GM23248 (cell line): ENCODE measurements around the gene CCSAP. TPM values are rescaled to one million over a fixed set of nuclear protein-coding genes. Genes with fewer than 3 reads are reported as not detected.

ENCODE experiments used
- DNase-seq: peaks from one replicate; pipeline ENCODE4 v3.0.0-alpha.2; 2015
- H2AFZ ChIP-seq: fragments of 200-600 bp; sonication (generic); 2 replicates; pipeline ENCODE4 v1.6.1; 2016; ENCODE audit warnings: antibody characterized with exemption
- H3F3A ChIP-seq: fragments of 200-600 bp; sonication (generic); 2 replicates; pipeline ENCODE4 v1.6.1; 2016; ENCODE audit warnings: mild to moderate bottlenecking, antibody characterized with exemption, mixed run types; ENCODE audit not compliant: insufficient read depth
- H3K27ac ChIP-seq: fragments of 200-600 bp; sonication (generic); 2 replicates; pipeline ENCODE4 v1.5.1; 2016; ENCODE audit warnings: mild to moderate bottlenecking
- H3K27me3 ChIP-seq: fragments of 200-600 bp; sonication (generic); replicated peaks from 2 replicates; pipeline ENCODE4 v1.6.1; 2016; ENCODE audit warnings: mild to moderate bottlenecking; ENCODE audit not compliant: insufficient read depth
- H3K36me3 ChIP-seq: fragments of 200-600 bp; sonication (generic); 2 replicates; pipeline ENCODE4 v1.6.1; 2016; ENCODE audit warnings: low read depth, mild to moderate bottlenecking
- H3K4me1 ChIP-seq: fragments of 200-600 bp; sonication (generic); 2 replicates; pipeline ENCODE4 v1.6.1; 2016; ENCODE audit warnings: mild to moderate bottlenecking; ENCODE audit not compliant: insufficient read depth
- H3K4me2 ChIP-seq: fragments of 200-600 bp; sonication (generic); one replicate; pipeline ENCODE4 v1.6.1; 2016; ENCODE audit warnings: mild to moderate bottlenecking; ENCODE audit not compliant: unreplicated experiment
- H3K4me3 ChIP-seq: fragments of 200-600 bp; sonication (generic); 2 replicates; pipeline ENCODE4 v1.5.1; 2016; ENCODE audit warnings: mild to moderate bottlenecking
- H3K79me2 ChIP-seq: fragments of 200-600 bp; sonication (generic); 2 replicates; pipeline ENCODE4 v1.6.1; 2016; ENCODE audit warnings: mild to moderate bottlenecking; ENCODE audit not compliant: insufficient read depth
- H3K9ac ChIP-seq: fragments of 200-600 bp; sonication (generic); 2 replicates; pipeline ENCODE4 v1.6.1; 2016; ENCODE audit warnings: mild to moderate bottlenecking
- H3K9me2 ChIP-seq: fragments of 200-600 bp; sonication (generic); 2 replicates; pipeline ENCODE4 v1.6.1; 2016; ENCODE audit warnings: mixed run types, mild to moderate bottlenecking, moderate library complexity; ENCODE audit not compliant: insufficient read depth
- H3K9me3 ChIP-seq: fragments of 200-600 bp; sonication (generic); one replicate; pipeline ENCODE4 v1.6.1; 2017; ENCODE audit warnings: low read depth
- H4K20me1 ChIP-seq: fragments of 200-600 bp; sonication (generic); 2 replicates; pipeline ENCODE4 v1.6.0; 2016; ENCODE audit not compliant: insufficient read depth
- EZH2 ChIP-seq: fragments of 200-600 bp; sonication (generic); IDR thresholded peaks from 2 replicates; pipeline ENCODE4 v1.6.1; 2018; ENCODE audit warnings: antibody characterized with exemption, mild to moderate bottlenecking; ENCODE audit not compliant: insufficient read depth, poor library complexity, severe bottlenecking
- EZH2phosphoT487 ChIP-seq: fragments of 200-600 bp; sonication (generic); IDR thresholded peaks from 2 replicates; pipeline ENCODE4 v1.6.1; 2018; ENCODE audit warnings: antibody characterized with exemption, moderate library complexity, mild to moderate bottlenecking, low read depth; ENCODE audit not compliant: insufficient read depth
- WGBS, 2 experiments: methylation state at CpG; one replicate each; pipeline ENCODE4 v1.1.6; 2015 to 2017; ENCODE audit warnings: low lambda C conversion rate in 2 of 2, low coverage in 1 of 2; ENCODE audit errors: missing lambda C conversion rate in 2 of 2; 5-methylcytosine and 5-hydroxymethylcytosine counted together
- in situ Hi-C: fragments of 300-500 bp; cut with MboI; formaldehyde crosslinking; loops from 2 replicates; pipeline ENCODE4 v1.15.0; 2020
- polyA plus RNA-seq: library from polyadenylated mRNA; unstranded; fragments of >200 nt; fragmentation: Nextera tagmentation; extraction: Ambion mirVana; gene quantifications from 2 replicates; pipeline ENCODE4 v1.2.1, GENCODE V29; 2016
- total RNA-seq: library from RNA; depleted of rRNA; stranded (reverse); fragments of >200 nt; shearing (Covaris generic); gene quantifications from 2 replicates; pipeline ENCODE4 v1.2.3, GENCODE V29; 2014

Gene CCSAP
- total and polyA plus RNA-seq, 2 experiments from 2014 or later, result 3.4 to 7.8 TPM

- no peaks in the 10 kb centered on the region for H3K9me3 ChIP-seq
- H3K4me2 ChIP-seq, result no peak overlapping the region
- H3K4me1 ChIP-seq, result no peaks in the 10 kb centered on the region
- no peaks in the 10 kb centered on the region for H3K36me3 ChIP-seq
- H2AFZ ChIP-seq, result no peak overlapping the region
- TF ChIP-seq EZH2phosphoT487 (no peak), EZH2 (no peak)
- H3K9me2 ChIP-seq, result no peaks in the 10 kb centered on the region
- no peaks in the 10 kb centered on the region for H3F3A ChIP-seq
- no peaks in the 10 kb centered on the region for H3K79me2 ChIP-seq
- H3K9ac ChIP-seq, result no peak overlapping the region
- no peak overlapping the region for H3K27ac ChIP-seq
- H3K27me3 ChIP-seq, result peaks cover 14% of the 10 kb centered on the region; the same call in 1 of the 2 replicates
- no peak overlapping the region for H3K4me3 ChIP-seq
- DNase-seq, result no peak
- H4K20me1 ChIP-seq, result no peaks in the 10 kb centered on the region
- WGBS, 2 experiments, result 39 to 59% methylated on average over 6 of the region's 6 CpGs
- in situ Hi-C loops, result no loop called here
Measured at GRCh38 chr1:229376521-229376920, 33.7 kb upstream of the CCSAP start.

- H3K4me1 ChIP-seq, result no peaks in the 10 kb centered on the region
- no peak overlapping the region for H3K9ac ChIP-seq
- no peaks in the 10 kb centered on the region for H3F3A ChIP-seq
- H3K27me3 ChIP-seq, result peaks cover 21% of the 10 kb centered on the region
- DNase-seq, result no peak
- WGBS, 2 experiments, result 84 to 85% methylated on average over 8 of the region's 8 CpGs
- H3K4me3 ChIP-seq, result no peak overlapping the region
- H2AFZ ChIP-seq, result no peak overlapping the region
- in situ Hi-C loops, result no loop called here
- no peaks in the 10 kb centered on the region for H3K9me2 ChIP-seq
- H3K79me2 ChIP-seq, result no peaks in the 10 kb centered on the region
- H3K27ac ChIP-seq, result no peak overlapping the region
- H3K4me2 ChIP-seq, result no peak overlapping the region
- TF ChIP-seq EZH2phosphoT487 (no peak), EZH2 (no peak)
- H3K36me3 ChIP-seq, result no peaks in the 10 kb centered on the region
- no peaks in the 10 kb centered on the region for H3K9me3 ChIP-seq
- H4K20me1 ChIP-seq, result no peaks in the 10 kb centered on the region
Measured at GRCh38 chr1:229374485-229374884, 31.6 kb upstream of the CCSAP start.

- Histone ChIP-seq H3K27ac (no peak overlapping the region), H3K79me2 (no peaks in the 10 kb centered on the region), H3K4me1 (no peaks in the 10 kb centered on the region), H4K20me1 (no peaks in the 10 kb centered on the region), H3K36me3 (no peaks in the 10 kb centered on the region), H3K27me3 (peaks cover 27% of the 10 kb centered on the region), H3K9me2 (no peaks in the 10 kb centered on the region), H3K4me3 (no peak overlapping the region), H2AFZ (no peak overlapping the region), H3F3A (no peaks in the 10 kb centered on the region), H3K9me3 (no peaks in the 10 kb centered on the region), H3K9ac (no peak overlapping the region), H3K4me2 (no peak overlapping the region)
- DNase-seq, result no peak
- TF ChIP-seq EZH2 (no peak), EZH2phosphoT487 (no peak)
- 56 to 65% methylated on average over 6 of the region's 6 CpGs for WGBS, 2 experiments
- in situ Hi-C loops, result no loop called here
Measured at GRCh38 chr1:229373395-229373794, 30.5 kb upstream of the CCSAP start.

GRCh38 chr1:229372251-229372650 lies 29.4 kb upstream of the CCSAP start:
- peaks cover 27% of the 10 kb centered on the region for H3K27me3 ChIP-seq
- no peak overlapping the region for H3K9ac ChIP-seq
- in situ Hi-C loops, result no loop called here
- H3K4me3 ChIP-seq, result no peak overlapping the region
- H3K79me2 ChIP-seq, result no peaks in the 10 kb centered on the region
- no peak overlapping the region for H3K4me2 ChIP-seq
- H3K4me1 ChIP-seq, result no peaks in the 10 kb centered on the region
- TF ChIP-seq EZH2phosphoT487 (no peak), EZH2 (no peak)
- H3K9me2 ChIP-seq, result no peaks in the 10 kb centered on the region
- no peaks in the 10 kb centered on the region for H3F3A ChIP-seq
- no peaks in the 10 kb centered on the region for H4K20me1 ChIP-seq
- H3K27ac ChIP-seq, result no peak overlapping the region
- no peak for DNase-seq
- H3K9me3 ChIP-seq, result no peaks in the 10 kb centered on the region
- no peak overlapping the region for H2AFZ ChIP-seq
- H3K36me3 ChIP-seq, result no peaks in the 10 kb centered on the region

- TF ChIP-seq EZH2phosphoT487 (no peak), EZH2 (no peak)
- Histone ChIP-seq H3K27ac (no peak overlapping the region), H3K79me2 (no peaks in the 10 kb centered on the region), H3K36me3 (no peaks in the 10 kb centered on the region), H3K27me3 (peaks cover 27% of the 10 kb centered on the region), H3K9me3 (no peaks in the 10 kb centered on the region), H3K4me2 (no peak overlapping the region), H3K9me2 (no peaks in the 10 kb centered on the region), H3F3A (no peaks in the 10 kb centered on the region), H2AFZ (no peak overlapping the region), H3K4me1 (no peaks in the 10 kb centered on the region), H3K9ac (no peak overlapping the region), H3K4me3 (no peak overlapping the region), H4K20me1 (no peaks in the 10 kb centered on the region)
- DNase-seq, result no peak
- in situ Hi-C loops, result no loop called here
- 56 to 63% methylated on average over 6 of the region's 6 CpGs for WGBS, 2 experiments
Measured at GRCh38 chr1:229371624-229372023, 28.8 kb upstream of the CCSAP start.
